Thyroid gland (tissue), 4 donors: ENCODE results near the gene ELOVL2.

Experiments
- CTCF ChIP-seq, 6 experiments: fragments of 200-600 bp in 3 of 6; fragments of 450-650 bp in 3 of 6; sonication (generic) in 3 of 6; IDR thresholded peaks; one replicate each; pipeline ENCODE4 v1.5.1; 2016 to 2019; ENCODE audit warnings: antibody characterized with exemption in 6 of 6, mild to moderate bottlenecking in 2 of 6, inconsistent platforms in 1 of 6, moderate library complexity in 1 of 6
- POLR2A ChIP-seq, 2 donors: fragments of 450-650 bp; IDR thresholded peaks; one replicate each; pipeline ENCODE4 v1.6.1; 2017; ENCODE audit warnings: antibody characterized with exemption in 2 of 2, mild to moderate bottlenecking in 2 of 2, moderate library complexity in 1 of 2

- TF ChIP-seq POLR2A (IDR thresholded peaks at IDR 0.05) (no peak), CTCF (IDR thresholded peaks at IDR 0.05) (no peak)
Measured at GRCh38 chr6:10945845-10946244, 98.3 kb downstream of the ELOVL2 start.
